ENCODE measurements around the gene GDF7. TPM values are rescaled to one million over a fixed set of nuclear protein-coding genes. Genes with fewer than 3 reads are reported as not detected.
"Not testable (repeated sequence)": the region's sequence is repeated elsewhere in the genome, so short reads cannot be mapped to it uniquely, and the experiment has no call there.

The GDF7 gene
- total RNA-seq, 1 donor from 2014 or later = 0.46 TPM

DNA sequence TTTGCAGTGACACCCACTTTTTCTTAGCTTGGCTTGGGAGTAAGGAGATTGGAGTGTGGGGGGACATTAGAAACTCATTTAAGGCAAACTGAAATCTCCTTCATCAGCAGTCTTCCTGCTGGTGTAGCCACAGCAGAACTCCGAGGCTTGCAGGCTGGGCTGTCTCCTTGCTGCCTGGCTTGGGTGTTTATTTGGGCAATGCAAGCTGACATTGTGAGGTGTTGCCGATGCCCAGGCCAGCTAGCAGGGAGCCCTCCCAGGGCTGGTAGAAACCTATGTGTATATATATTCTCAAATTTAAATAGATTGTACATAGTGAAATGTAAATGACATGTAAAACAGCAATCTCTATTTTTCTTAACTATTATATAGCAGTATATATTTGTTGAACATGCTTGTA lies 11.8 kb downstream of the GDF7 start:
- no peak for ATAC-seq
- intact Hi-C loops (cut with DNase I) = no loop called here
- DNase-seq (ENCODE audit: missing footprints) = no peak

GRCh38 chr2:20680744-20681375 lies 13.9 kb downstream of the GDF7 start:
- DNase-seq (ENCODE audit: missing footprints) (no peak), ATAC-seq (no peak)
- intact Hi-C loops (cut with DNase I) = loop anchor here (5.0 kb wide), 1 partner anchor 281 kb away; no protein-coding TSS in a partner anchor

DNA sequence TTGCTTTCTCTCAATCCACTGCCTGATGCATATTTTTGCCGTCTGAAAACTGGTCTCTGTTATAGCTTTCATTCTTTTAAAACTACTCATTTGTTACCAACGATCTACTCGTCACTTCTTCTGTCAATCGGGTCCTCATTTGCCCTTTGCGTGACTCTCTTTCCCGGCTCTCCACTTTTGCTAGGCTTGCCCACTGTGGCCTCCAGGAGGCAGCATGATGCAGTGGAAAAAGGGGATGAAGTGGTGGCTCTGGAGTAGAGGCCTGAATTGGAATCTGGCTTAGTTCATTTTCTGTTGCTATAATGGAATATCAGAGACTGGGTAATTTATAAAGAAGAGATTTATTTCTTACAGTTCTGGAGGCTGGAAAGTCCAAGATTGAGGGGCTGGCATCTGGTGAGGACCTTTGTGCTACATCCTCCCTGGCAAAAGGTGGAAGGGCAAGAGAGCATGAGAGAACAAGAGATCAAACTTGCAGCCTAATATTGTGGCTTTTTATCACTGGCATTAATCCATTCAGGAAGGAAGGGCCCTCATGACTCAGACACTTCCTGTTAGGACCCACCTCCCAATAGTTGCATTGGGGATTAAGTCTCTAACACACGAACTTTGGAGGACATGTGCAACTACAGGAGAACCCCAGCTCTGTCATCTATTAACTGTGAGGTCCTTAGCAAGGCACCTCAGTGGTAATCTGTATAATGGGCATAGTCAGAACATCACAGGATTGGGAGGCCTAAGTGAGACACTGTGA lies 15.4 kb downstream of the GDF7 start:
- intact Hi-C loops (cut with DNase I) = loop anchor here (5.0 kb wide), 1 partner anchor 280 kb away; no protein-coding TSS in a partner anchor
- no peak for DNase-seq (ENCODE audit: missing footprints)
- no peak for ATAC-seq

GRCh38 chr2:20684581-20685063 lies 17.7 kb downstream of the GDF7 start:
- no peak for ATAC-seq
- intact Hi-C loops (cut with DNase I) = loop anchor here (5.0 kb wide), 1 partner anchor 278 kb away; no protein-coding TSS in a partner anchor
- DNase-seq (ENCODE audit: missing footprints) = no peak

GRCh38 chr2:20687260-20687832 lies 20.4 kb downstream of the GDF7 start:
- intact Hi-C loops (cut with DNase I) = no loop called here
- ATAC-seq (no peak), DNase-seq (ENCODE audit: missing footprints) (no peak)

- intact Hi-C loops (cut with DNase I) = no loop called here
- ATAC-seq (no peak), DNase-seq (ENCODE audit: missing footprints) (no peak)
These were observed 22.7 kb downstream of the GDF7 start for GRCh38 chr2:20689428-20690264.

- intact Hi-C loops (cut with DNase I) = no loop called here
- DNase-seq (ENCODE audit: missing footprints) = no peak
- ATAC-seq = no peak
These were observed 24.3 kb downstream of the GDF7 start for GRCh38 chr2:20691076-20691734.

DNA sequence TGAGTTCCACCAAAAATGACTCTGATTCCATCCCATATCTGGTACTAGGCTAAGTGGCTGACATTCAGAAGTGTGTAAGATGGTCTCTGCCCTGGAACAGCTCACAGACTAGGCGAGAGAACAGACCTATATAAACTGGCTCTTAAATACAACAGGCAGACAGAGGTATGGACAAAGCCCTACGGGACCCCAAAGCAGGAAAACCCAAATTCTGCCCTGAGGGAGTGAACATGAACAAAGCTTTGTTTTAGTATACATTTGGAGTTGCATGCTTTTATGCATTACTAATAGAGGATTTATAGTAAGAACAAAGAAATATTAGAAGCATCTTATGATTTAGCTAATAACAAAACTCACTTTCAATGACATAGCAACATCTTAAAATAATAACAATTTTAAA lies 25.1 kb downstream of the GDF7 start:
- no peak for DNase-seq (ENCODE audit: missing footprints)
- intact Hi-C loops (cut with DNase I) = no loop called here
- no peak for ATAC-seq

DNA sequence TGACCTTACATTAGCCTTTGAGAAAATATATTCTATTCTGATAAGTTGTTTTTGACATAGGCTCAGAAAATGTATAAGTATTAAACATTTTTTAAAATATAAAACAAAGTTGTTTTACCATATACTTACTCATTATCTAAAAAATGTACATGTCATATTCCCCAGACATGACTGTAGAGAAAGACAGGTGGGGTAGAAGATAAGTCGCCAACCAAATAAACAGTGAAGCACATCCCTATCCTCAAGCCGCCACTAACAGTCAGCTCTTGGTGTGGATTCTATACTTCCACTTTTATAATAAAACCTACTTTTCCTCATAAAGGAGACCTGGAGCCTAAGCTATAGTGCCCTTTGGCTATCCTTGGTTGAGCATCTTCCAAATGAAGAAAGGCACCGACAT lies 26.4 kb downstream of the GDF7 start:
- no peak for ATAC-seq

DNA sequence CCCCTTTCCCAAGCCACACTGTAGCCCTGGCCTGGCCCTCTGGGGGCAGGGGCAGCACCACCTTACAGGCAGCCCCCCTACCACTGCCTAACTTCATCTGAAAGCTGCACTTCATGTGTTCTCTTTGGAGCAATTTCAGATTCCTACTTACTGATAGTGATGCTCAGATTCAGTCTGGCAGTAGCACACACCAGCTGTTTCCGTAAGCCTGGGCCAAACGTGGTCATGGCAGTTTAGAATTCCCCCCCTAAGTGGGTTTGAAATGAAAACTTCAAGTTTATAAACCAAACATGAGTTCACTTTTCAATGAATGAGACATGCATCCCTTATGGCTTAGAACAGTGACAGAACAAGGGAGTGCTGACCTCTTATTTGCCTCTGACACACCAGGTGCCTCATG lies 29.4 kb downstream of the GDF7 start:
- DNase-seq (ENCODE audit: missing footprints) (no peak), ATAC-seq (no peak)
- intact Hi-C loops (cut with DNase I) = no loop called here

More for the DNA sequence above, 26.4 kb downstream of the GDF7 start:
- intact Hi-C loops (cut with DNase I) = no loop called here
- DNase-seq (ENCODE audit: missing footprints) = no peak

- DNase-seq (ENCODE audit: missing footprints) = no peak
- intact Hi-C loops (cut with DNase I) = no loop called here
- ATAC-seq = no peak
These were observed 30.5 kb downstream of the GDF7 start for GRCh38 chr2:20697322-20697934.

GRCh38 chr2:20698916-20699613 lies 32.1 kb downstream of the GDF7 start:
- DNase-seq (ENCODE audit: missing footprints) (no peak), ATAC-seq (no peak)
- intact Hi-C loops (cut with DNase I) = no loop called here

DNA sequence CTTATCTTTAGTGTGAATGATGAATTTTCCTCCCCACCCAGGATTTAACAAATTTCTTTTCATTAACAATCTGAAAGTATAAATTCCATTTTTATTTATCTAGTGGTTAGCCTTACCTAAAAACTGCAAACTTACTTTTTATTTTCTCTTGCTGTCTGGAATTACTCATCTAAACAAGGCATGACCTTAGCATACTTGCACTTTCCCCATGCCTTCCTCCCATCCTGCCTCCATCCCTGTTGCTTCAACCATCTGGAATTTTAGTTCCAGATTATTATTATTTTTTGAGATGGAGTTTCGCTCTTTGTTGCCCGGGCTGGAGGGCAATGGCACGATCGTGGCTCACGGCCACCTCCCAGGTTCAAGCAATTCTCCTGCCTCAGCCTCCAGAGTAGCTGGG lies 35.6 kb downstream of the GDF7 start:
- DNase-seq (ENCODE audit: missing footprints) (no peak), ATAC-seq (no peak)
- intact Hi-C loops (cut with DNase I) = no loop called here

GRCh38 chr2:20704886-20705285 lies 37.9 kb downstream of the GDF7 start:
- intact Hi-C loops (cut with DNase I) = no loop called here
- ATAC-seq = no peak
- DNase-seq (ENCODE audit: missing footprints) = no peak

- intact Hi-C loops (cut with DNase I) = no loop called here
- DNase-seq (ENCODE audit: missing footprints) (no peak), ATAC-seq (no peak)
These were observed 39.3 kb downstream of the GDF7 start for GRCh38 chr2:20706217-20706616.

DNA sequence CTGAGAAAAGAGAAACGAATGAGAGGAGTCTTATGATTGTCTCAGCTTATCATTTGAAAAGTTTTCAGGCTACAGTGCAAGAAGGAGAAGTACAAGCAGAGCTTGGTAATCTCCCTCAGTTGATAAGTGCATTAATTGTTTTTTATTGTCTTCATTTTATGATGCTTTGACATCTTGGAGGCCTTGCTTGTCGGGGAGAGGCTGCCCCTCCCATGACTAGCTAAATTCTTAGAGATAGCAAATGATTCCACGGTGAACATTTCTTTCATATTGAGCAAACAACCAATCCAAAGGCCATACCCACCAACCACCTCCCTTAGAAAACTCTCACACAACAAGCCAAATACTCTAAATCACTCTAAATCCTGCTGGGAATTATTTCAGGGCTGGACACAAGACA lies 39.8 kb downstream of the GDF7 start:
- intact Hi-C loops (cut with DNase I) = no loop called here
- no peak for ATAC-seq
- DNase-seq (ENCODE audit: missing footprints) = no peak

GRCh38 chr2:20707601-20708000 lies 40.7 kb downstream of the GDF7 start:
- no peak for ATAC-seq
- DNase-seq (ENCODE audit: missing footprints) = no peak
- intact Hi-C loops (cut with DNase I) = no loop called here

- DNase-seq (ENCODE audit: missing footprints) = peak; percentile 66
- intact Hi-C loops (cut with DNase I); ATAC-seq: not testable (repeated sequence)
These were observed 44.7 kb downstream of the GDF7 start for GRCh38 chr2:20711641-20712040.

All from Right ventricle myocardium inferior (tissue), 1 donor.